GM03348 (cell line): ENCODE results near the gene GNAT1.
A peak's percentile ranks its signal among the peaks of the same experiment; 100 is the strongest.
"Not testable (repeated sequence)": the region's sequence is repeated elsewhere in the genome, so short reads cannot be mapped to it uniquely, and the experiment has no call there.

ENCODE experiments used
- DNase-seq: peaks from one replicate; pipeline ENCODE4 v3.0.0; 2012; ENCODE audit warnings: low spot score

Gene GNAT1

GRCh38 chr3:50241713-50242380 is 50.4 kb downstream of the GNAT1 start:
- no peak for DNase-seq

GRCh38 chr3:50242381-50242770 is 51.0 kb downstream of the GNAT1 start:
- no peak for DNase-seq

GRCh38 chr3:50242851-50243542 is 51.6 kb downstream of the GNAT1 start:
- peak; percentile 37 for DNase-seq

GRCh38 chr3:50243543-50243895 is 52.1 kb downstream of the GNAT1 start:
- DNase-seq = no peak

- not testable (repeated sequence) for DNase-seq
Measured at GRCh38 chr3:50244813-50245212, 53.4 kb downstream of the GNAT1 start.

- no peak for DNase-seq
Measured at GRCh38 chr3:50245251-50245745, 53.9 kb downstream of the GNAT1 start.

GRCh38 chr3:50245831-50246516 is 54.6 kb downstream of the GNAT1 start:
- peak; percentile 91 for DNase-seq

- DNase-seq = peak; percentile 79
Measured at GRCh38 chr3:50246517-50246954, 55.1 kb downstream of the GNAT1 start.
